ENCODE measurements around the gene TXNRD2.

Gene TXNRD2

GRCh38 chr22:19876941-19877625 lies 64.5 kb downstream of the TXNRD2 start:
- Histone ChIP-seq H3K27ac (ENCODE audit: low read length) (no peak overlapping the region), H3K4me1 (ENCODE audit: control insufficient read depth, insufficient read depth, low read length) (peaks cover 19% of the 10 kb centered on the region), H3K4me3 (ENCODE audit: low read length) (no peak overlapping the region), H3K9me3 (ENCODE audit: control insufficient read depth, insufficient read depth, low read length) (no peaks in the 10 kb centered on the region), H3K36me3 (ENCODE audit: control insufficient read depth, insufficient read depth, low read length) (no peaks in the 10 kb centered on the region), H3K27me3 (ENCODE audit: control insufficient read depth, insufficient read depth, low read length) (no peaks in the 10 kb centered on the region)
- DNase-seq (ENCODE audit: low read depth, low spot score), result no peak
- WGBS (ENCODE audit: insufficient coverage, insufficient read length), result no CpG with 5 or more reads among the region's 18 CpGs

DNA sequence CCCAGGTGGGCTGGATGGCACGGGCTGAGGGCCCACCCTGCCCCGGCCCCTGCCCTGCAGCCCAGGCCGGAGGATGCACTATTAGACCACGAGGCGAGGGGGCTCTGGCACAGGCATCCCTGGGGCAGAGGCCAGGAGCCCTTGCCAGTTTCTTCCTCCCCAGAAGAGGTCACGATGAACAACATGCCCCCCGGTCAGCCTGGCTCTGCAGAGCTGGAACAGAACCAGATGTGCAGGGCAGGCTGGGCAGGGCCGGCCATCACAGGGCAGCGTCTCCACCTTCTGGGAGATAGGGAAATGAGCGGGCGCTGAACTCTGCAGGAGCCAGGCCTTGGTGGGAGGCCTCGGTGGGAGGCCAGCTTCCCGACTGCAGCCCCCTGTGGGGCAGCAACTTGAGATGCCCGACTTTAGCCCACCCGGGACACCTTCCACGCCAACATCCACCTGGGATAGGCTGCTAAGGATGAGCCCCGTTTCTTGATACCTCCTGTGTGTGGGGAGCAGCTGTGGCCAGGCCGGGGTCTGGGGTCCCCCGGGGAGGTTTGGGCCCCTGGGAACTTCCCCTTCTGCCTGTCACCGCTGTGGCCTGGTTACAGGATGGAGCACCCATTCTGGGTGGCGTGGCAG lies 65.2 kb downstream of the TXNRD2 start:
- Histone ChIP-seq H3K27ac (ENCODE audit: low read length) (no peak overlapping the region), H3K9me3 (ENCODE audit: control insufficient read depth, insufficient read depth, low read length) (no peaks in the 10 kb centered on the region), H3K4me3 (ENCODE audit: low read length) (no peak overlapping the region), H3K27me3 (ENCODE audit: control insufficient read depth, insufficient read depth, low read length) (no peaks in the 10 kb centered on the region), H3K4me1 (ENCODE audit: control insufficient read depth, insufficient read depth, low read length) (peaks cover 16% of the 10 kb centered on the region), H3K36me3 (ENCODE audit: control insufficient read depth, insufficient read depth, low read length) (no peaks in the 10 kb centered on the region)
- no peak for DNase-seq (ENCODE audit: low read depth, low spot score)
- WGBS (ENCODE audit: insufficient coverage, insufficient read length), result no CpG with 5 or more reads among the region's 21 CpGs

GRCh38 chr22:19875531-19876313 lies 65.9 kb downstream of the TXNRD2 start:
- DNase-seq (ENCODE audit: low read depth, low spot score), result no peak
- Histone ChIP-seq H3K27me3 (ENCODE audit: control insufficient read depth, insufficient read depth, low read length) (no peaks in the 10 kb centered on the region), H3K27ac (ENCODE audit: low read length) (no peak overlapping the region), H3K9me3 (ENCODE audit: control insufficient read depth, insufficient read depth, low read length) (no peaks in the 10 kb centered on the region), H3K4me3 (ENCODE audit: low read length) (no peak overlapping the region), H3K4me1 (ENCODE audit: control insufficient read depth, insufficient read depth, low read length) (peaks cover 11% of the 10 kb centered on the region), H3K36me3 (ENCODE audit: control insufficient read depth, insufficient read depth, low read length) (no peaks in the 10 kb centered on the region)
- no CpG with 5 or more reads among the region's 23 CpGs for WGBS (ENCODE audit: insufficient coverage, insufficient read length)

- no peaks in the 10 kb centered on the region for H3K9me3 ChIP-seq (ENCODE audit: control insufficient read depth, insufficient read depth, low read length)
- no peaks in the 10 kb centered on the region for H3K36me3 ChIP-seq (ENCODE audit: control insufficient read depth, insufficient read depth, low read length)
- no CpG with 5 or more reads among the region's 12 CpGs for WGBS (ENCODE audit: insufficient coverage, insufficient read length)
- H3K27ac ChIP-seq (ENCODE audit: low read length), result no peak overlapping the region
- no peak overlapping the region for H3K4me3 ChIP-seq (ENCODE audit: low read length)
- H3K4me1 ChIP-seq (ENCODE audit: control insufficient read depth, insufficient read depth, low read length), result peaks cover 9% of the 10 kb centered on the region; the same call in 1 of the 2 replicates
- no peak for DNase-seq (ENCODE audit: low read depth, low spot score)
- H3K27me3 ChIP-seq (ENCODE audit: control insufficient read depth, insufficient read depth, low read length), result no peaks in the 10 kb centered on the region
Measured at GRCh38 chr22:19875061-19875530, 66.5 kb downstream of the TXNRD2 start.

- no peaks in the 10 kb centered on the region for H3K9me3 ChIP-seq (ENCODE audit: control insufficient read depth, insufficient read depth, low read length)
- H3K4me1 ChIP-seq (ENCODE audit: control insufficient read depth, insufficient read depth, low read length), result peaks cover 8% of the 10 kb centered on the region; the same call in 1 of the 2 replicates
- H3K4me3 ChIP-seq (ENCODE audit: low read length), result no peak overlapping the region
- WGBS (ENCODE audit: insufficient coverage, insufficient read length), result no CpG with 5 or more reads among the region's 27 CpGs
- no peaks in the 10 kb centered on the region for H3K27me3 ChIP-seq (ENCODE audit: control insufficient read depth, insufficient read depth, low read length)
- H3K36me3 ChIP-seq (ENCODE audit: control insufficient read depth, insufficient read depth, low read length), result no peaks in the 10 kb centered on the region
- no peak for DNase-seq (ENCODE audit: low read depth, low spot score)
- no peak overlapping the region for H3K27ac ChIP-seq (ENCODE audit: low read length)
Measured at GRCh38 chr22:19874307-19875060, 67.1 kb downstream of the TXNRD2 start.

DNA sequence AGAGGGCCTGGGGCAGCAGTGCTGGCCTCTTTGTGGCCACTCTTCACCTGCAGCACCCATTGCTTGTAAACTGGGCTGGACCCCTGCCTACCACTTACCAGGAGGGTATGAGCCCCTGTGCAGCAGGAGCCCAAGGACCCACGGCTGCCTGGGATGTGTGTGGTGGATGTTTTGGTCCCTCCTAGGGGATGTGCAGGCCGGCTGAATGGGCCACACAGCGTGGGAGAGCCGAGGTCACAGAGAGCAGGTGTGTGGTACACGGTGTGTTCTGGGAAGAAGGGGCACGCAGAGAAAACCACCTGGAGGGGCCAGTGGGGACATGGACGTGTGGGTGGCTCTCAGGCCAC lies 67.7 kb downstream of the TXNRD2 start:
- peaks cover 6% of the 10 kb centered on the region; the same call in 1 of the 2 replicates for H3K4me1 ChIP-seq (ENCODE audit: control insufficient read depth, insufficient read depth, low read length)
- H3K9me3 ChIP-seq (ENCODE audit: control insufficient read depth, insufficient read depth, low read length), result no peaks in the 10 kb centered on the region
- no peak overlapping the region for H3K27ac ChIP-seq (ENCODE audit: low read length)
- H3K4me3 ChIP-seq (ENCODE audit: low read length), result no peak overlapping the region
- no peaks in the 10 kb centered on the region for H3K27me3 ChIP-seq (ENCODE audit: control insufficient read depth, insufficient read depth, low read length)
- no CpG with 5 or more reads among the region's 7 CpGs for WGBS (ENCODE audit: insufficient coverage, insufficient read length)
- H3K36me3 ChIP-seq (ENCODE audit: control insufficient read depth, insufficient read depth, low read length), result no peaks in the 10 kb centered on the region
- DNase-seq (ENCODE audit: low read depth, low spot score), result no peak

DNA sequence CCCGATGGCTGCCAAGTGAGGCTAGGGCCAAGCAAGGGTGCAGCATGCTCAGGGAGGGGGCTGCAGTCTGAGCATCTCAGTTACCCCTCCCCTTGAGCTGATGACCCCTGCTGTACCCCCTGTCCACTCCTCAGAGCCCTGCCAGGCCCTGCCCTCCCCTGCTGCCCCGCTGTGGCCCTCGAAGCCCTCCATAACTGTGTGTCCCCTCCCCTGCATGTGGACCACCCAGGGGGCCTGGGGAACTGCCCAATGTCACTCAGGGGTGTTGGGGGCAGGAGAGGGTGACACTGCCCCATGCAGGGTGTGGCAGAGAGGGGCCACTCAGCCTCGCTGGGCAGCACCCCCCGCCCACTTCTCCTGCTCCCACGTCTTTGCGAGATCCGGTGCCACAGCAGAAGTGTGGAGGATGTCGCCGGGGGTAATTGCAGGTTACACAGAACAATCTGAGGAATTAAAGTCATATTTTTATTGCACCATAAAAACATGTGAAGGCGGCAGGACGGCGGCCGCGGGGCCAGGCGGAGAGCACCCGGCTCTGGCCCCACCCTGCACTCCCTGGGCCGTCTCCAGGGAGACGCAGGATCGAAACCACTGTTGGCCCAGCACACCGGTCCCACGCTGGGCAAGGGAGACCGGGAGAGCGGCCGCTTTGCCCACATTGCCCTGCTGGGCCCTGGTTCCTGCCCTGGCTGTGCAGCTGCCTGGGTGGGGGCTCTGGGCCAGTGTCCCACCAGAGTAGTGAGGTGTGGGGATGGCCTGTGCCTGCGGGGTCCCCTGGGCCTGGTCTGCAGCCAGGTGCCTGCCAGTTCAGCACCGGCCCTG lies 68.3 kb downstream of the TXNRD2 start:
- no peak overlapping the region for H3K4me3 ChIP-seq (ENCODE audit: low read length)
- peaks cover 4% of the 10 kb centered on the region; the same call in 1 of the 2 replicates for H3K4me1 ChIP-seq (ENCODE audit: control insufficient read depth, insufficient read depth, low read length)
- H3K27ac ChIP-seq (ENCODE audit: low read length), result no peak overlapping the region
- no peak for DNase-seq (ENCODE audit: low read depth, low spot score)
- no peaks in the 10 kb centered on the region for H3K27me3 ChIP-seq (ENCODE audit: control insufficient read depth, insufficient read depth, low read length)
- no peaks in the 10 kb centered on the region for H3K36me3 ChIP-seq (ENCODE audit: control insufficient read depth, insufficient read depth, low read length)
- H3K9me3 ChIP-seq (ENCODE audit: control insufficient read depth, insufficient read depth, low read length), result no peaks in the 10 kb centered on the region
- WGBS (ENCODE audit: insufficient coverage, insufficient read length), result no CpG with 5 or more reads among the region's 27 CpGs

DNA sequence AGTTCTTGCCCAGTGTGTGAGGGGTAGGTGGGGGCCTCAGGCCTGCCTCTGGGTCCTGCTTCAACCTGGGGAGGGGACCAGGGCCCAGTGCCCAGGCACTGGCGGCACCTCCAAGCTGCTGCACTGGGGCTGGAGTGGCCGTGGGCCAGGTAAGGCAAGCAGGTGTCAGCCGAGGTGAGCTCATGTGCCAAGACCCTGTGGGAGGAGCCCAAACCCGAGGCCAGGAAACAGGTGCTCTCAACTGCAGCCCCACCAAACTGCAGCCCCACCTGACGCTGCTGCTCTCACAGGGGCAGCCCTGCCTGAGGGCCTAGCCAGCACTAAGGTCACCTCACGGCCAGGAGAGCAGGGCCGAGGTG lies 68.9 kb downstream of the TXNRD2 start:
- WGBS (ENCODE audit: insufficient coverage, insufficient read length), result no CpG with 5 or more reads among the region's 7 CpGs
- no peak overlapping the region for H3K27ac ChIP-seq (ENCODE audit: low read length)
- H3K27me3 ChIP-seq (ENCODE audit: control insufficient read depth, insufficient read depth, low read length), result no peaks in the 10 kb centered on the region
- no peak for DNase-seq (ENCODE audit: low read depth, low spot score)
- H3K4me1 ChIP-seq (ENCODE audit: control insufficient read depth, insufficient read depth, low read length), result peaks cover 3% of the 10 kb centered on the region; the same call in 1 of the 2 replicates
- H3K9me3 ChIP-seq (ENCODE audit: control insufficient read depth, insufficient read depth, low read length), result no peaks in the 10 kb centered on the region
- H3K4me3 ChIP-seq (ENCODE audit: low read length), result no peak overlapping the region
- H3K36me3 ChIP-seq (ENCODE audit: control insufficient read depth, insufficient read depth, low read length), result no peaks in the 10 kb centered on the region

DNA sequence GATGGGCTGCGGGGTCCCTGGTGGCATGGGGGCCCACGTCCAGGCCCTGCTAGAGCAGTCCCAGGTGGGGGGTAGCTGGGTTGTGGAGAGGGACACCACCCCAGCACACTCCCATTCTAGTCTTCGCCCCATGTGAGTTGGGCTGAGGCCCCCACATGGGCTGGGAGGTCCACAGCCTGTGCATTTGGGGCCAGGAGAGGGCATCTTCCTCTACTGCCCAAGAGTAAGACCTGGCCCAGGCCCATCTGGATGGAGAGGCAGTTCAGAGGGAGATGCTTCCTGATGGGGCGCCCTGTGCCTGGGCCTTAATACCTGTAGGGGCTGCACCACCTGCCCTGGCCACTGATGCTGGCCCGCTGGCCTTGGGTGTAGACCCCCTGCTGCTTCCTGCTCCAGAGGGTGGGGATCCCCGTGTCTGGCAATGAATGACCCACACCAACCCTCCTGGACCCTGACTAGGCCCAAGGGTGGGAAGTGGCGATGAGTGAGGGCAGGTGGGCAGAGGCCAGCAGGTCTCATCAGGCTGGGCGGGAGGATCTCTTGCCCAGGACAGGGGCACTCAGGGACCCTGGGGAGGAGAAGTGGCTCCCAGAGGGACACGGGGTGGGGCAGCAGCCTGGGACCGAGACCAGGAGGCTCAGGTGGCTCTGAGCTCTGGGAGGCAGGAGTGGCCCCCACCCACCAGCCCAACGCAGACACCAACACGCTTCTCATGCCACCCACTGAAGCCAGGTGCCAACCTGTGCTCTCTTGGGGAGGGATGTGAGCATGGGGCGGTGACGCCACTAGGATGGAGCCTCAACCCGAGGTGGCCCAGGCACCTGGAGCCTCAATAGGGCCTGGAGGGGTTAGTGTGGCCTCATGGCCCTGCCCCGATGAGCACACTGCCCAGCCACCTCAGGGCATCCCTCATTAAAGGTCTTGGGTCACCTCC lies 69.5 kb downstream of the TXNRD2 start:
- no peak for DNase-seq (ENCODE audit: low read depth, low spot score)
- Histone ChIP-seq H3K27ac (ENCODE audit: low read length) (no peak overlapping the region), H3K27me3 (ENCODE audit: control insufficient read depth, insufficient read depth, low read length) (no peaks in the 10 kb centered on the region), H3K9me3 (ENCODE audit: control insufficient read depth, insufficient read depth, low read length) (no peaks in the 10 kb centered on the region), H3K4me3 (ENCODE audit: low read length) (no peak overlapping the region), H3K4me1 (ENCODE audit: control insufficient read depth, insufficient read depth, low read length) (peaks cover 3% of the 10 kb centered on the region; the same call in 1 of the 2 replicates), H3K36me3 (ENCODE audit: control insufficient read depth, insufficient read depth, low read length) (no peaks in the 10 kb centered on the region)
- no CpG with 5 or more reads among the region's 16 CpGs for WGBS (ENCODE audit: insufficient coverage, insufficient read length)

All from iPS DF 6.9 (cell line).